ENCODE measurements around the gene LRIG1.

GRCh38 chr3:66499881-66500575 is 794 bp downstream of the LRIG1 start:
- TF ChIP-seq CTCF (IDR thresholded peaks at IDR 0.05) (no peak), POLR2A (IDR thresholded peaks at IDR 0.05) (no peak), POLR2AphosphoS5 (IDR thresholded peaks at IDR 0.05) (no peak)

Data from breast epithelium (tissue), 3 donors.